NOMO-1 treated with DMSO at 0.1 percent for 48 hours (cell line): Measurements from ENCODE around the gene ABHD15.

Source experiments
- DNase-seq: peaks from one replicate; lab custom pipeline; 2025; ENCODE audit not compliant: unreplicated experiment; lab: John Stamatoyannopoulos, UW

ABHD15 gene

DNA sequence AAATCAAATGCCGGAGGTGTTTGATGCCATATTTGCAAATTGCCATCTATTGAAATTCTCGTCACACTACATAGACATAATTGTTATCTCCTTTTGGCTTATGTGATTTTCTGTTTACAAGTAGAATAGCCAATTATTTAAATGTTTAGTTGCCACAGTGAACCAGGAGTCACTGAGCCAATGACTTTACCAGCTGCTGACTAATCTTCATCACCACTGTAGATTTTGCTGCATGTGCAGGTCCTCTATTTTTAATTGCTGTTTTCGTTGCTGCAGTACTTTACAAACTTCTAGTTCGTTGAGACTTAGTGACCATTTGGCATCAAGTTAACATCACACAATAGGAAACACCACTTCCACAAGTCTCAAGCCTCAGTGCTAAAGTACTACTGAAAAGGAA lies 22.8 kb downstream of the ABHD15 start:
- no peak for DNase-seq

DNA sequence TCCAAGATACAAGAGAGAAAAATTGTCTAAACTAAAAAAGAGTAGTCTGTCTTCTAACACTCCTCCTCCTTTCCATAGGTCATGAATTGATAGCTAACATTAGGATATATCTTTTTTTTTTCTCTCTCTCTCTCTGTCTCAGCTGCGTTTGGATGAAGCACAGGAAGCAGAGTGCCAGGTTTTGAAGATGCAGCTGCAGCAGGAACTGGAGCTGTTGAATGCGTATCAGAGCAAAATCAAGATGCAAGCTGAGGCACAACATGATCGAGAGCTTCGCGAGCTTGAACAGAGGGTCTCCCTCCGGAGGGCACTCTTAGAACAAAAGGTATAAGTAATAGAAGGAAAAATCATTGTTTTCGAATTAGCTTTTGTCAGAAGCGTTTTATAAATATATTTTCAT lies 32.9 kb downstream of the ABHD15 start:
- no peak for DNase-seq

DNA sequence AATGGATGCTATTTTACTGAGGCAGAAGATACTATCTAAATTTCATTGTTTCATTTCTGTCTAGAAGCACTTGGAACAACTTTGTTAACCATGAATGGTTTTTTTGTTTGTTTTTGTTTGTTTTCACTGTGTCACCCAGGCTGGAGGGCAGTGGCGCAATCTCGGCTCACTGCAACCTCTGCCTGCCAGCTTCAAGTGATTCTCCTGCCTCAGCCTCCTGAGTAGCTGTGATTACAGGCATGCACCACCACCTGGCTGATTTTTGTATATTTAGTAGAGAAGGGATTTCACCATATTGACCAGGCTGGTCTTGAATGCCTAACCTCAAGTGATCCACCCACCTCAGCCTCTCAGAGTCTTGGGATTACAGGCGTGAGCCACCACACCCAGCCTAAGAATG lies 40.5 kb downstream of the ABHD15 start:
- no peak for DNase-seq

DNA sequence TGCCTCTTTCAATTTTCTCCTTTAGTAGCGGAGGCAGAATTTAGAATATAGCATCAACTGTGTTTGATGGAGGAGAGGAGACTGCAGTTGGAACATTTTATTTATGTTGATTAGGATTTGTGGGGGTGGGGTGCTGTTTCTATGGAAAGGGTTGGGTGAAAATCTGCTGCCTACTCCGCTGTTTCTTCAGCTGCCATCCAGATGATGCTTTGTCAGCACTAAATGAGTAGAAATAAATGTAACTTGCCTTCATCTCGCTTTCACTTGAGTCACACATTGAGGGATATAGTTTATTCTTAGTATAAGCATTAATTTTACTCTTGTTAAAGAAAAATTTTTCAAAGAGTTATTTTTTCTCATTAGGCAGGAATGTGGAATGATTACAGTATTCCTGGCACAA lies 42.1 kb downstream of the ABHD15 start:
- no peak for DNase-seq

DNA sequence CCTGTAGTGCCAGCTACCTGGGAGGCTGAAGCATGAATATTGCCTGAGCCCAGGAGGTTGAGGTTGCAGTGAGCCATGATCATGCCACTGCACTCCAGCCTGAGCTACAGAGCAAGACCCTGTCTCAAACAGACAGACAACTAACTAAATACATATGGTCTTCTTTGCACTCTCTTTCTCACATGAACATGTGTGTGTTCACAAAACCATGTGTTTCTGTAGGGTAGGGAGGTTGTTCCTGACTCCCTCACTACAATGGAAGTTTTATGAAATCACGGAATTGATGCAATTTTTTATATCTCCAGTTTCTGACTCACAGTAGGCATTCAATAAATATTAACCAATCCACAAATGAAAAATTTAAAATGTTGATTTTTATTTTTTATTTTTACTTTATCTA lies 48.5 kb downstream of the ABHD15 start:
- no peak for DNase-seq

DNA sequence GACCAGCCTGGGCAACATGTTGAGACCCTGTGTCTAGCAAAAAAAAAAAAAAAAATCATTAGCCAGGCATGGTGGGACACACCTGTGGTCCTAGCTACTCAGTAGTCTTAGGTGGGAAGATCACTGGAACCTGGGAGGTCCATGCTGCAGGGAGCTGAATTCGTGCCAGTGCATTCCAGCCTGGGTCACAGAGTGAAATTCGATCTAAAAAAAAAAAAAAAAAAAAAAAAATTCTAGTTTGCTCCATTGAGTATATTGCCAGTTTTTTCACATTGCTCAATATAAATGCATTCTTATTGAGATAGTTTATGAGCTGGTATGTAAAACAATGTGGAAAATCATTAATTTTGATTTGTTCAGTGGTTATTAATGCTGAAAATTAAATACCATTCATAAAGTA lies 52.0 kb downstream of the ABHD15 start:
- no peak for DNase-seq

DNA sequence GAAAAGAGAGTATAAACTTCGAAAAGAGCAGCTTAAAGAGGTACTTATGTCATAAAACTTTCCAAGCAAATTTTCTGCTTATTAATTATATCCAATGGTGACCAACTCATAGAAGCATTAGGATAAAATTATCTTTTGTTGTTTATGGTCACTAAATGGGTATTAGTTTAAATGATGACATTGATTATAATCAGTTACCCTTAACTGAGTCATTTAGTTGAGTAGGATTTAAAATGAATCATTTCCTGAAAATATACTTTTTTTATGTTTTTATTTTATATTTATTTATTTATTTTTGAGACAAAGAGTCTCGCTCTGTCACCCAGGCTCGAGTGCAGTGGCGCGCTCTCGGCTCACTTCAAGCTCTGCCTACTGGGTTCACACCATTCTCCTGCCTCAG lies 55.9 kb downstream of the ABHD15 start:
- no peak for DNase-seq
